Left lung (tissue), 10 donors: ENCODE measurements around the gene IL21. TPM values are rescaled to one million over a fixed set of nuclear protein-coding genes. Genes with fewer than 3 reads are reported as not detected.

Source experiments
- ATAC-seq: fragments of 200-7000 bp; cut with Tn5 transposase; one replicate; pipeline ENCODE4 v1.9.1; 2020; ENCODE audit warnings: moderate library complexity
- DNase-seq, 4 donors: peaks; one replicate each; pipeline ENCODE4 v3.0.0-alpha.2; 2013 to 2020
- H3K27ac ChIP-seq, 2 donors: fragments of 200-600 bp; sonication (generic) in 1 of 2; one replicate each; pipeline versions ENCODE4 v1.5.0 to v1.8.0; 2020 to 2021
- H3K27me3 ChIP-seq, 2 donors: fragments of 200-600 bp; sonication (generic) in 1 of 2; one replicate each; pipeline versions ENCODE4 v1.5.0 to v1.8.0; 2020 to 2021
- H3K36me3 ChIP-seq, 2 donors: fragments of 200-600 bp; sonication (generic) in 1 of 2; one replicate each; pipeline versions ENCODE4 v1.5.0 to v1.8.0; 2020 to 2021
- H3K4me1 ChIP-seq, 2 donors: fragments of 200-600 bp; one replicate each; pipeline ENCODE4 v1.8.0; 2021
- H3K4me3 ChIP-seq, 2 donors: fragments of 200-600 bp; sonication (generic) in 1 of 2; one replicate each; pipeline versions ENCODE4 v1.5.0 to v1.8.0; 2020 to 2021; ENCODE audit warnings: mild to moderate bottlenecking in 1 of 2
- H3K9me3 ChIP-seq, 2 donors: fragments of 200-600 bp; sonication (generic) in 1 of 2; one replicate each; pipeline versions ENCODE4 v1.5.0 to v1.8.0; 2020 to 2021
- CTCF ChIP-seq, 2 donors: fragments of 200-600 bp; sonication (generic) in 1 of 2; IDR thresholded peaks; one replicate each; pipeline versions ENCODE4 v1.5.0 to v1.8.0; 2021; ENCODE audit warnings: antibody characterized with exemption in 2 of 2
- intact Hi-C, 2 donors: fragments of 100-400 bp; cut with DNase I; formaldehyde crosslinking; loops; one replicate each; pipeline versions ENCODE4 v1.11.2 to v1.14.2; 2022
- polyA plus RNA-seq, 6 donors: library from polyadenylated mRNA; unstranded; fragments of 120-200 nt; gene quantifications; one replicate each; pipeline ENCODE4 v1.2.1, GENCODE V29; 2013; ENCODE audit not compliant: insufficient read length in 6 of 6
- total RNA-seq, 2 donors: library from RNA; stranded (reverse); fragmentation: NEBNext Ultra II Directional; extraction: Animal tissue kit (Norgen Biotek cat#: 25700); gene quantifications; one replicate each; pipeline ENCODE4 v1.2.1, GENCODE V29; 2021
- donor health status: DM: no; HTN: yes; CAD: no.
- donor health status: DM: no; HTN: no; CAD: no.

Gene IL21
- total and polyA plus RNA-seq, 8 donors, result not detected

- Histone ChIP-seq H3K4me3 (no peak overlapping the region), H3K36me3 (no peaks in the 10 kb centered on the region), H3K27ac (no peak overlapping the region), H3K9me3 (peaks cover 0 to 2% of the 10 kb centered on the region in 2 donors), H3K4me1 (no peaks in the 10 kb centered on the region), H3K27me3 (no peaks in the 10 kb centered on the region)
- ATAC-seq (no peak), DNase-seq (no peak)
- TF ChIP-seq CTCF (IDR thresholded peaks at IDR 0.05), result no peak
- intact Hi-C loops, result no loop called here
These were observed 58.4 kb downstream of the IL21 start for GRCh38 chr4:122562449-122562848.

Other genes starting within 250 kb of the IL21 start
- not detected for gene ADAD1, start 242.1 kb downstream of the IL21 start, total RNA-seq
- gene ADAD1, start 242.1 kb downstream of the IL21 start, polyA plus RNA-seq, result not detected
- gene IL2, start 164.3 kb downstream of the IL21 start, total RNA-seq, result not detected
- gene IL2, start 164.3 kb downstream of the IL21 start, polyA plus RNA-seq, result not detected
- gene BBS12, start 111.6 kb upstream of the IL21 start, total RNA-seq, result 1 to 10 TPM; 2.5 to 3.4 TPM
- gene BBS12, start 111.6 kb upstream of the IL21 start, polyA plus RNA-seq, result 1 to 10 TPM; 5.2 to 6.4 (median 5.7) TPM
- 10 to 100 TPM in 1 of 2 donors, 1 to 10 TPM in 1; 6.5 to 14.7 TPM for gene FGF2, start 205.8 kb upstream of the IL21 start, total RNA-seq
- 1 to 10 TPM; 6.5 to 8.4 (median 7.2) TPM for gene FGF2, start 205.8 kb upstream of the IL21 start, polyA plus RNA-seq